ENCODE data around the gene TNF.
"Not testable (repeated sequence)": the region's sequence is repeated elsewhere in the genome, so short reads cannot be mapped to it uniquely, and the experiment has no call there.

Gene TNF

DNA sequence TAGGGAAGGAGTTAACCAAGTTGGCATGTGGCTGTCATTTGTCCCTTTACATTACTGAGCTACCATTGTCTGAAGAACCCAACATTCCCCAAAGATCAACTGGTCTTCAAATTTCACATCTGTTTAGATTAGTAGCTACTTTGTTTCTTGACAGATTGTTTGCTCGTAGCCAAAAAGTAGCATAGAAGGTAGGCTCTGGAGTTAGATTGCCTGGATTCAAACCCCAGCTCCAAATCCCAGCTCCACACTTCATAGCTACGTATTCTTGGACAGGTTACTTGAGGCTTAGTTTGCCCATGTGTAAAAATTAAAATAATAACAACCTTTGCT lies 26.9 kb upstream of the TNF start:
- in situ Hi-C loops (cut with HindIII; ENCODE audit: low sequenced_read_pairs) = no loop called here
- TF ChIP-seq, protein P1, sequence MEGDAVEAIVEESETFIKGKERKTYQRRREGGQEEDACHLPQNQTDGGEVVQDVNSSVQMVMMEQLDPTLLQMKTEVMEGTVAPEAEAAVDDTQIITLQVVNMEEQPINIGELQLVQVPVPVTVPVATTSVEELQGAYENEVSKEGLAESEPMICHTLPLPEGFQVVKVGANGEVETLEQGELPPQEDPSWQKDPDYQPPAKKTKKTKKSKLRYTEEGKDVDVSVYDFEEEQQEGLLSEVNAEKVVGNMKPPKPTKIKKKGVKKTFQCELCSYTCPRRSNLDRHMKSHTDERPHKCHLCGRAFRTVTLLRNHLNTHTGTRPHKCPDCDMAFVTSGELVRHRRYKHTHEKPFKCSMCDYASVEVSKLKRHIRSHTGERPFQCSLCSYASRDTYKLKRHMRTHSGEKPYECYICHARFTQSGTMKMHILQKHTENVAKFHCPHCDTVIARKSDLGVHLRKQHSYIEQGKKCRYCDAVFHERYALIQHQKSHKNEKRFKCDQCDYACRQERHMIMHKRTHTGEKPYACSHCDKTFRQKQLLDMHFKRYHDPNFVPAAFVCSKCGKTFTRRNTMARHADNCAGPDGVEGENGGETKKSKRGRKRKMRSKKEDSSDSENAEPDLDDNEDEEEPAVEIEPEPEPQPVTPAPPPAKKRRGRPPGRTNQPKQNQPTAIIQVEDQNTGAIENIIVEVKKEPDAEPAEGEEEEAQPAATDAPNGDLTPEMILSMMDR (IDR thresholded peaks at IDR 0.05; ENCODE audit: low read depth, low read length, missing control alignments) = no peak
- peak overlapping the region; percentile 54 for H3K4me3 ChIP-seq (ENCODE audit: low read depth, low read length)
- DNase-seq (ENCODE audit: low read depth) = no peak

DNA sequence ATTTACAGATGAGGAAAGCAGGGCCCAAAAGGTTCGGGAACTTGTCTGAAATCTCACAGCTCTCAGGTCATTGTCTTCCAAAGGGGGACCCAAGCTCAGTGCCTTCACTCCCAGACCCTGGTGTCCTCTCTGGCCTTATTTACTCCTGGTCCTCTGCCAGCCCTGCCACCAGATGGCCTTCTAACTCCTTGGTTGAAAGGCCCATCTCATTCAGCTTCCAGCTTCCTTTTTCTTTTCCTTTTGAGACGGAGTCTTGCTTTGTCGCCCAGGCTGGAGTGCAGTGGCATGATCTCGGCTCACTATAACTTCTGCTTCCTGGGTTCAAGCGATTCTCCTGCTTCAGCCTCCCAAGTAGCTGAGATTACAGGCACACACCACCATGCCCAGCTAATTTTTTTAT lies 24.0 kb upstream of the TNF start:
- H3K4me3 ChIP-seq (ENCODE audit: low read depth, low read length); in situ Hi-C loops (cut with HindIII; ENCODE audit: low sequenced_read_pairs); DNase-seq (ENCODE audit: low read depth): not testable (repeated sequence)

DNA sequence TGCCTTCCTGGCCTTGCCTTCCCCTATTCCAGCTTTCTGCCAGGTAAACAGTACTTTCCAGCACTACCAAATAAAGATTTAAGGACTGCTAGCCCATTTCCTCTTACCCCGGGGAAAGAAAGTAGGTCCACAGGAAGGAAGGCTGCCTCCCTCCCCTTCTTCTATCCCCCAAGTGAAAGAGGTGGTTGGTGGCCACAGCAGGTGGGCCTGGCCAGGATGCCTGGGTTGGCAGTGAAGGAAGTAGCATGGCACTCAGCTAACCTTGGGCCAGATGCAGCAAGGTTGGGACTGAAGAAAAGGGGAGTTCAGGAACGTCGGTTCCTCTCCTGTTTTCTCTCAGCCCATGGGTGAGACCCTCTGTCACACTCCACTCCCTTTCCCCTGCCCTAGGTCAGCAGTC lies 19.1 kb upstream of the TNF start:
- in situ Hi-C loops (cut with HindIII; ENCODE audit: low sequenced_read_pairs) = no loop called here
- no peak overlapping the region for H3K4me3 ChIP-seq (ENCODE audit: low read depth, low read length)
- TF ChIP-seq, protein P1 (IDR thresholded peaks at IDR 0.05; ENCODE audit: low read depth, low read length, missing control alignments) = no peak
- DNase-seq (ENCODE audit: low read depth) = no peak

DNA sequence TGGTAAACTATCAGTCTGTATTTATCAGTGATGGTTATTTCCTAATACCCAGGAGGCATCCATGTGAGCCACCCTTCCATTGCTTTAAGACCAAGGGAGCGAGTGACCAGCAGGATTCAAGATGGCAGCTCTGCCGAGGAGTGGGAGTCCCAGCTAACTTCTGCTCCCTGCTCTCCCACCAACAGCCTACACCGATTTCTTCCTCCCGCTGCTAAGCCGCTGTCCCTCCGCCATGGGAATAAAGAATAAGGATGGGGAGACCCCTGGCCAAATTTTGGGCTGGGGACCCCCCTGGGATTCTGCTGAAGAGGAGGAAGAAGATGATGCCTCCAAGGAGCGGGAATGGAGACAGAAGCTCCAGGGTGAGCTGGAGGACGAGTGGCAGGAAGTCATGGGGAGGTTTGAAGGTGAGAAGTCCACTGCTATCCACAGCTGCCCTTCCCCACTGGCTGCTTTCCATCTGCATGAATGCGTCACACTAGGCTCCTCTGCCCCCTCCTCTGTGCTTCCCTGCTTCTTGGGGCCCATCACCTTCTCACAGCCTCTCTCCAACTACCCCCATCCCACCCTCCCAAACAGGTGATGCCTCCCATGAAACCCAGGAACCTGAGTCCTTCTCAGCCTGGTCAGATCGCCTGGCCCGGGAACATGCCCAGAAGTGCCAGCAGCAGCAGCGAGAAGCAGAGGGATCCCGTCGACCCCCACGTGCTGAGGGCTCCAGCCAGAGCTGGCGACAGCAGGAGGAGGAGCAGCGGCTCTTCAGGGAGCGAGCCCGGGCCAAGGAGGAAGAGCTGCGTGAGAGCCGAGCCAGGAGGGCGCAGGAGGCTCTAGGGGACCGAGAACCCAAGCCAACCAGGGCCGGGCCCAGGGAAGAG lies 17.7 kb upstream of the TNF start:
- no peak overlapping the region for H3K4me3 ChIP-seq (ENCODE audit: low read depth, low read length)
- no peak for DNase-seq (ENCODE audit: low read depth)
- in situ Hi-C loops (cut with HindIII; ENCODE audit: low sequenced_read_pairs) = no loop called here
- TF ChIP-seq, protein P1 (IDR thresholded peaks at IDR 0.05; ENCODE audit: low read depth, low read length, missing control alignments) = no peak

DNA sequence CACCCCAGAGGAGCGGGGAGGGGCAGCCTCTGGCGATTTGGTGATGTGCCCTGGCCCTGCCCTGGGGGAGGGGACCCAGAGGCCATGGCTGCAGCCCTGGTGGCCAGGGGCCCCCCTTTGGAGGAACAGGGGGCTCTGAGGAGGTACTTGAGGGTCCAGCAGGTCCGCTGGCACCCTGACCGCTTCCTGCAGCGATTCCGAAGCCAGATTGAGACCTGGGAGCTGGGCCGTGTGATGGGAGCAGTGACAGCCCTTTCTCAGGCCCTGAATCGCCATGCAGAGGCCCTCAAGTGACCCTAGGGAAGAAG lies 17.1 kb upstream of the TNF start:
- TF ChIP-seq, protein P1 (IDR thresholded peaks at IDR 0.05; ENCODE audit: low read depth, low read length, missing control alignments) = no peak
- no peak overlapping the region for H3K4me3 ChIP-seq (ENCODE audit: low read depth, low read length)
- no peak for DNase-seq (ENCODE audit: low read depth)
- in situ Hi-C loops (cut with HindIII; ENCODE audit: low sequenced_read_pairs) = no loop called here

DNA sequence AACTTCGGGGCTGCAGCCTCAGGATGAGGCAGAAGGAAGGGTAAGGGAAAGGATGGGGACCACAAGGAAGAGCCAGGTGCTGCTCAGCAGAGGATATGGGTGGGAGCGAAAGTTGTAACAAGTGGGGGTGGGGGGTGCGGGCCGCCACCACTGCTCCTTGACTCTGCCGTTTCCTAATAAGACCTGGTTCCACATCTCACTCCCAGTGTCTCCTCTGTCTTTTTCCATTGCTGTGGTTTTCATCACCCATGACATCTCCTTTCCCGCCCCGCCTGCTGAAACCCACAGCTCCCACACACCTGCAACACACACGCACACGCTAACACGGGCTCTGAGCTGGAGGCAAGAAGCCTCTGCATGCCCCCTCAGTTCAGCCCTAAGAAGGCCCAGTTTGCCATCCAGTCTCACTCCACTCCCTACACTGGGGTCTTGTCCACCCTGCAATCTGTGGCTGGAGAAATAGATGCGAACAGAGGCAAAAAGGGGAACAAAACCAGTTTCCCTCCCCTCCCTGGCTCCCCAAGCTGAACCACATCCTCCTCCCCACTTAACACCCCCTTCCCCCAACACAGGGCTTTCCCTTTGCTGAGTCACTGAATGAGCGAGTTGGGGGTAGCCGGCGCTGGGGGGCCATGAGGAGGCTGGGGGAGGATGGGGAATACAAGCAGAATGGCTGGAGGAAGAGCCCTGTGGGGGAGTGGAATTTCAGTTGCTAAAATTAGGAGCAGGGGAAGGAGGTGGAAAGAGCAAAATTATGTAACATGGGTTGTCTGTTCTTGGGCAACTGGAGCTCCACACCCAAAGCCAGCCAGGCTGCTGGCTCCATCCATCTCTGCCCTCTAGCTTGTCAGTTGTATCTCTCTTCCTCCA lies 16.5 kb upstream of the TNF start:
- H3K4me3 ChIP-seq (ENCODE audit: low read depth, low read length) = no peak overlapping the region
- TF ChIP-seq, protein P1 (IDR thresholded peaks at IDR 0.05; ENCODE audit: low read depth, low read length, missing control alignments) = no peak
- in situ Hi-C loops (cut with HindIII; ENCODE audit: low sequenced_read_pairs) = no loop called here
- DNase-seq (ENCODE audit: low read depth) = no peak

DNA sequence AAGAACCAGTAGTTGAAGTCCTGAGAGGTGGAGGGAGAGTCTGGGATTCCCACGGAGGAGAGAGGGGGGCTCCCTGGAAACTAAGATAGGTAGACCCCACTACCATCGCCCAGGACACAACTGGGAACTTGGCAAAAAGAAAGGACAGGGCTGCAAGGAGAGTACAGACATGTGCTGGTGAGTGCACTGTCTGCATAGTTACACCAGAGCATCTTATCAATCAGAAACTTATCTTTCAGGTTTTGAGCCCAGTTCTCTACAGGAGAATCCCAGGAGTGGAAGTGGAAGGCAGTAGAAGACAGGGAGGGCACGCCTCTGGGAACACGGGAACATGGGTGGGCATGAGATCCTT lies 15.8 kb upstream of the TNF start:
- TF ChIP-seq, protein P1 (IDR thresholded peaks at IDR 0.05; ENCODE audit: low read depth, low read length, missing control alignments) = no peak
- in situ Hi-C loops (cut with HindIII; ENCODE audit: low sequenced_read_pairs) = no loop called here
- no peak for DNase-seq (ENCODE audit: low read depth)
- H3K4me3 ChIP-seq (ENCODE audit: low read depth, low read length) = no peak overlapping the region

All from astrocyte of the cerebellum (primary cell).